NCI-H1417 treated with DMSO at 0.1 percent for 48 hours (cell line): Measurements from ENCODE around the gene PTPRF.

Experiments
- DNase-seq: peaks from one replicate; lab custom pipeline; 2025; lab: John Stamatoyannopoulos, UW

The PTPRF gene

GRCh38 chr1:43608827-43609226 lies 78.1 kb downstream of the PTPRF start:
- DNase-seq = no peak

DNA sequence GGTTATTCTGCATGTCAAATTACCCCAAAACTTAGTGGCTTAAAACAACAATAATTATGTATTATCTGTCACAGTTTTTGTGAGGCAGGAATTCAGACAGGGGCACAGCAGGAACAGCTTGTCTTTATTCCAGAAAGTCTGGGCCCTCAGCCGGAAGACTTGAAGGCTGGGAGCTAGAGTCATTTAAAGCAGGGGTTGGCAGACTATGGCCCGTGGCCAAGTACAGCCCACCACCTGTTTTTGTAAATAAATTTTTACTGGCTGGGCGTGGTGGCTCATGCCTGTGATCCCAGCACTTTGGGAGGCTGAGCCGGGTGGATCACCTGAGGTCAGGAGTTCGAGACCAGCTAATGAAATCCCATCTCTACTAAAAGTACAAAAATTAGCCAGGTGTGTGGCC lies 79.7 kb downstream of the PTPRF start:
- no peak for DNase-seq

GRCh38 chr1:43611950-43612349 lies 81.3 kb downstream of the PTPRF start:
- no peak for DNase-seq

- no peak for DNase-seq
These were observed 81.7 kb downstream of the PTPRF start for GRCh38 chr1:43612406-43612805.

DNA sequence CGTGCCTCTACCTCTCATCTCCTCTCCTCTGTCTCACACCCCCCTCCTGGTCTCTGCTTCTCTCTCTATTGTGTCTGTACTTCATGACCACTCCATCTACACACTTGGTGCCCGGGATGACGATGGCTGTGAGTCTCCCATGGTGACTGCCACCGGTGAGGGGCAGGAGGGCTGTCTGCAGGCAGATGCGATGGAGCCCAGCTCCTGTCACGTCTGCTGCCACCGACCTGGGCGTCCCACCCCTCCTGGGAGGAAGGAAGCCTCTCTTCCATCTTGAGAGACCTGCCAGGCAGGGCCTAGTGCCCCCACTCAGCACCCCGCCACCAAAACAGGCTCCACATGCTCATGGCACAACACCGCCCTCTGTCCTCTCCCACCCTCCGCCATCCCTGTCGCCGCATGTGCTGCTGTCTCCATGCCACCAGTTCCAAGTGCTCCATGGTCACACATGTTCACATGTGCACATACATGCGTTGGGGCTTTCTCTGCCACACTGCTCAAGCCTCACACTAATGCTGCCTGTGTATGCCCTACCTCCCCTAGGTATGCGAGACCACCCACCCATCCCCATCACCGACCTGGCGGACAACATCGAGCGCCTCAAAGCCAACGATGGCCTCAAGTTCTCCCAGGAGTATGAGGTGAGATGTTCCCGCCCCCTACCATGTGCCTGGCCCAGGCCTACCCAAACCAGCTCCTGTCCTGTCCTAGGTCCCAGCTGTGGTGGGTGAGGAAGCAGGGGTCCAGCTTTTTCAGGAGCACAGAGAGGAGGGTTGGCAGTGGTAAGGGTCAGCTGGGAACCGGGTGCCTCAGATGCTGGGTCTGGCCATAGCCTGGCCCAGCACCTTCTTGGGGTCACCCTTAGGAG lies 82.6 kb downstream of the PTPRF start:
- no peak for DNase-seq

- no peak for DNase-seq
These were observed 83.5 kb downstream of the PTPRF start for GRCh38 chr1:43614211-43614610.

- DNase-seq = no peak
These were observed 84.2 kb downstream of the PTPRF start for GRCh38 chr1:43614891-43615290.

DNA sequence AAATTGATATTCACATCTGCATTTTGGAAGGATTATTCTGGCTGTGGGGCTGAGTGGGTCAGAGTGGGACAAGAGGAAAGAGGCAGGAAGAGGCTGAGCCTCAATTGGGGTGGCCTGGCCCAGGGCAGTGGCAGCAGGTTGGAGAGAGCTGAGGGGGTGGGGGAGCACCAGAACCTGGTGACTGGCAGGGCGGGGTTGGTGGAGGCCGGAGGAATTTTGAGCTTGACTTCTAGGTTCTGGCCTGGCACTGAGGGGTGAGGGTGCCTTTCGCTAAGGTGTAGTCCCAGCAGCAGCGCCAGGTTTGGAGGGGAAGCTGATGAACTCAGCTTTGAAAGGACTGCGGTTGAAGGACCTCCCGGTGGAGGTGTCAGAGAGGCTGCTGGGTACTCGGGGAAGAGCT lies 85.7 kb downstream of the PTPRF start:
- DNase-seq = no peak

- DNase-seq = no peak
These were observed 86.3 kb downstream of the PTPRF start for GRCh38 chr1:43617011-43617410.

DNA sequence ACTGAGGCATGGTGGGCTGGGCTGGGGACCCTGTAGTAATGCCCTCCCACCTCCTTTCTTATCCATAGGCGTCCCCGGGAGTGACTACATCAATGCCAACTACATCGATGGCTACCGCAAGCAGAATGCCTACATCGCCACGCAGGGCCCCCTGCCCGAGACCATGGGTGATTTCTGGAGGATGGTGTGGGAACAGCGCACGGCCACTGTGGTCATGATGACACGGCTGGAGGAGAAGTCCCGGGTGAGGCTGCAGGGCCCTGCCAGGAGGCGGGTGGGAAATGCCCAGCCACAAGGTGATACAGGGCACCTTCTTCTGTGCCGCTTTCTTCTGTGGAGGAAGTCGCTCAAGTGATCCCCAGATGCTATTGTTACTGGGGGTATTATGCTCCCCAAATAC lies 87.0 kb downstream of the PTPRF start:
- DNase-seq = no peak

DNA sequence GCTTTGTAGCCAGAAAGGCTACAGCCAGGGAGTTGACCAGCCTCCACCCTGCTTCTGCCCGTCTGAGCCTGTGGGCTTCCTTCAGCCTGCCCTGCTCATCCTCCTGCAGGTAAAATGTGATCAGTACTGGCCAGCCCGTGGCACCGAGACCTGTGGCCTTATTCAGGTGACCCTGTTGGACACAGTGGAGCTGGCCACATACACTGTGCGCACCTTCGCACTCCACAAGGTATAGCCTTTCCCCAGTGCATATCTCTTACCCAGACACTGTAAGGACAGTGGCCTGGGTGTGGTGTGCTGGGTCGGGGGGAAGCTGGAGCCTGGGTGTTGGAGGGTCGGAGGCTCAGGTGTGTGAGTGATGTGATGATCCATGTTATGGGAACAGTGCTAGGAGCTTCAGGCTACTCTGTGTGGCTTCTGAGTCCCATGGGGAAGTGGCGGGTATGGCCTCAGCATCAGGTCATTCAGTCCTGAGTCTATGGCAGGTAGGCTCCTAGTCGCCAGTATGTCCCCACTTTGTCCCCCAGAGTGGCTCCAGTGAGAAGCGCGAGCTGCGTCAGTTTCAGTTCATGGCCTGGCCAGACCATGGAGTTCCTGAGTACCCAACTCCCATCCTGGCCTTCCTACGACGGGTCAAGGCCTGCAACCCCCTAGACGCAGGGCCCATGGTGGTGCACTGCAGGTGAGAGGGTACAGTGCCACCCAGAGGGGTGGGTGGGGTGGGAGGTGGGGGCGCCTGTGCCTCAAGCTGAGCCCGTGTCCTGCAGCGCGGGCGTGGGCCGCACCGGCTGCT lies 88.0 kb downstream of the PTPRF start:
- no peak for DNase-seq

GRCh38 chr1:43619314-43619790 lies 88.7 kb downstream of the PTPRF start:
- DNase-seq = no peak

DNA sequence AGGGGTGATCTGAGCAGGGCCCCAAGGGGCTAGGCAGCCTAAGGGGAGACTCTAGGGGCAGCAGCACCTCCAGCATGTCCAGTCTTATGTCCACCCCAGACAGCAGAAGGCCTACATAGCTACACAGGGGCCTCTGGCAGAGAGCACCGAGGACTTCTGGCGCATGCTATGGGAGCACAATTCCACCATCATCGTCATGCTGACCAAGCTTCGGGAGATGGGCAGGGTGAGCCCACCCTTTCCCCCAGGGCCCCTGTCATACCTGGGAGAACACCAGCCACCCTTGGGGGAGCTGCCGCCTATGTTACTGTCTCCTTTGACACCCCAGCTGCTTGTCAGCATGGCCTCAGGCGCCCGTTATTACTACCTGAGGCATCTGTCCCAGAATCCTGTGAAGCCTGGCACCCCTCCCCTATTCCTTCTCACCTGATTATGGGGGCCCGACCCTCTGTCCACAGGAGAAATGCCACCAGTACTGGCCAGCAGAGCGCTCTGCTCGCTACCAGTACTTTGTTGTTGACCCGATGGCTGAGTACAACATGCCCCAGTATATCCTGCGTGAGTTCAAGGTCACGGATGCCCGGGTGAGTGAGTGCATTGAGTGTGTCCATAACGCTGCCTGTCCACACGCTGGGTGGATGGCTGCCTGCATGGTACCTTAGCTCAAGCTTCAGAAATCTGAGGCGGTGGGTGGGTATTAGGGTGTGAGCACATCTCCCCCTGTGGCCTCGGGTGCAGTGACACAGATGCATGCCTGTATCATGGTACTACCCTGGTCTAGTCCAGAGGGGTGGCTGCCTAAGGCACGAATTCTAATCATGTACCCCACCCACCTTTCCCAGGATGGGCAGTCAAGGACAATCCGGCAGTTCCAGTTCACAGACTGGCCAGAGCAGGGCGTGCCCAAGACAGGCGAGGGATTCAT lies 89.6 kb downstream of the PTPRF start:
- DNase-seq = no peak

- no peak for DNase-seq
These were observed 90.3 kb downstream of the PTPRF start for GRCh38 chr1:43620956-43621355.

DNA sequence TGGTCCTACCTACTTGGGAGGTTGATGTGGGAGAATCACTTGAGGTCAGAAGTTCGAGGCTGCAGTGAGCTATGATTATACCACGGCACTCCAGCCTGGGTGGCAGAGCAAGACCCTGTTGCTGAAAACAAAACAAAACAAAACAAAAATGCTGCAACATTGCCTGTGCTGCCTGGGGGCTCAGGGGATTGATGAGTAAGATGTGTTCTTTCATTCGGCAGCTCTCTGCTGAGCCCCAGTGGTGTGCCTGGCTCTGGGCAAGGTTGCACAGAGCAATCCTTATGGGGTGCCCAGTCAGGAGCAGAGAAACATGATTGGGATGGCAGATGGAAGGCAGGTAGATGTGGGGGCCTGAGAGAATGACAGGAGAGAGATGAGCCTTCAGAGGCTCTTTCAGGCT lies 90.7 kb downstream of the PTPRF start:
- DNase-seq = no peak

GRCh38 chr1:43621861-43622260 lies 91.2 kb downstream of the PTPRF start:
- no peak for DNase-seq

DNA sequence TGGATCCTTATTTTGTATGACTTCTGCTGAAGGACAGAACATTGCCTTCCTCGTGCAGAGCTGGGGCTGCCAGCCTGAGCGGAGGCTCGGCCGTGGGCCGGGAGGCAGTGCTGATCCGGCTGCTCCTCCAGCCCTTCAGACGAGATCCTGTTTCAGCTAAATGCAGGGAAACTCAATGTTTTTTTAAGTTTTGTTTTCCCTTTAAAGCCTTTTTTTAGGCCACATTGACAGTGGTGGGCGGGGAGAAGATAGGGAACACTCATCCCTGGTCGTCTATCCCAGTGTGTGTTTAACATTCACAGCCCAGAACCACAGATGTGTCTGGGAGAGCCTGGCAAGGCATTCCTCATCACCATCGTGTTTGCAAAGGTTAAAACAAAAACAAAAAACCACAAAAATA lies 91.8 kb downstream of the PTPRF start:
- no peak for DNase-seq

- DNase-seq = no peak
These were observed 92.5 kb downstream of the PTPRF start for GRCh38 chr1:43622901-43623780.

DNA sequence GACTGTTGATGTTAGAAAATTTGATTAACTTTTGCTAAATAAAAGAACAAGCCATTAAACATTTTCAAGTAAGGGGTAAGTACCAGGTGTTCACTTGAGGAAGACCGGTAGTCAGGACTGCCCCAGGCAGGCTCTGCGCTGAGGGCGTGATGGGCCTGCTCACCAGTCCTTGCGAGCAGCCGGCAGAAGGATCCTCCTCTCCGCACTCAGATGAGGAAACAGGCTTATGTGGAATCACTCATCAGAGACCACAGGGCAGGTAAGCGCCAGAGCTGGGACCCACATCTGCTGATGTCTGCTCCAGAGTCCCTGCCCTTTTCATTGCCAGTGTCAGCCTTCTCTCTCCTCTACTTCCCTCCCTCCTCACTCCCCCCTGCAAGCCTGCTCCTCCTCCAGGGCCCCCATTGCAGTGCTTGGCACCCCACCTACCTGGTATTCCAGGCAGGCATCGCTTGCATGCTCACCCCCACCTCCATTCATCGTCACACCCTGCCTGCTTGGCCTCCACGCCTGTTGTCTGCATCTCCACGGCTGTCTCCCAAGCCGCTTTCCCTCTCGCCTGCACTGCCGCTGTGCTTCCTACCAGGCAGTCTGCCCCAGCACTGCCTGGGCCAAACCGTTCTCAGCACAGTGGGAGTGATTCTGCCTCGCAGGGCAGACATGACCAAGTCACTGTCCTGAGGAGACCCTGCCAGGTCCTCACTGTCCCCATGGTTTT lies 94.5 kb downstream of the PTPRF start:
- no peak for DNase-seq

DNA sequence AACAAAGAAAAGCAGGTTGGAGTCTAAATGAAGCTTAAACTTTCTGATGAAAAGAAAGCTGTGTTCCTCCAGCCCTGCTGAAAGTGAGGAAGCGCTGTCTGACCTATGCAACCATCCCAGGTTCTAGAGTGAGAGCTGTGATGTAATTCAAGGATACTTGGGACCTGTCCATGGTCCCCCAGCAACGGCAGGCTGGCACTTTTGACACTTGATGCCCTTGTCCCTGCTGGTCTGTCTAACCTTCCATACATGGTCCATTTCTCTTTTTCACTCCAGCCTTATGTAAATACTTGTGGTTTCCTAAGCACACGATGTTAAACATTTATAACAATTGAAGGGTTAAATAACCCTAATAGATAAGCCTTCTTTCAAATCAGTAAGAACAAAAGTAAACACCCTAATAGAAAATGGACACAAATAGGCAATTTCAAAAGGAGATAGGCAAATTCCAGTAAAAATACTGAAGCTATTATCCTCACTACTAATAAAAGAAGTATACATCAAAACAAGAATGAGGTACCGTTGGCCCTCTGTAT lies 101.5 kb downstream of the PTPRF start:
- no peak for DNase-seq
